ENCODE results near the gene TSSK6.

TSSK6 gene

GRCh38 chr19:19530889-19531288 lies 15.5 kb upstream of the TSSK6 start:
- no peaks in the 10 kb centered on the region for H3K4me1 ChIP-seq (ENCODE audit: control insufficient read depth in 1 of 2, insufficient read depth in 2 of 2, low read length in 2 of 2)
- no peaks in the 10 kb centered on the region for H3K9me3 ChIP-seq (ENCODE audit: control insufficient read depth in 1 of 2, low read length in 2 of 2)
- no peaks in the 10 kb centered on the region for H3K27me3 ChIP-seq (ENCODE audit: control insufficient read depth in 1 of 2, insufficient read depth in 2 of 2, low read length in 2 of 2)
- peaks cover 9 to 26% of the 10 kb centered on the region in 2 donors for H3K36me3 ChIP-seq (ENCODE audit: control insufficient read depth in 1 of 2, insufficient read depth in 2 of 2, low read length in 2 of 2)
- no peak overlapping the region for H3K4me3 ChIP-seq (ENCODE audit: low read depth in 1 of 2, low read length in 2 of 2)
- no peak overlapping the region for H3K9ac ChIP-seq (ENCODE audit: low read depth in 1 of 2, low read length in 2 of 2)
- H3K27ac ChIP-seq (ENCODE audit: low read depth, low read length), result no peak overlapping the region

GRCh38 chr19:19530423-19530804 lies 15.1 kb upstream of the TSSK6 start:
- no peaks in the 10 kb centered on the region for H3K27me3 ChIP-seq (ENCODE audit: control insufficient read depth in 1 of 2, insufficient read depth in 2 of 2, low read length in 2 of 2)
- H3K9me3 ChIP-seq (ENCODE audit: control insufficient read depth in 1 of 2, low read length in 2 of 2), result no peaks in the 10 kb centered on the region
- H3K9ac ChIP-seq (ENCODE audit: low read depth in 1 of 2, low read length in 2 of 2), result no peak overlapping the region
- no peaks in the 10 kb centered on the region for H3K4me1 ChIP-seq (ENCODE audit: control insufficient read depth in 1 of 2, insufficient read depth in 2 of 2, low read length in 2 of 2)
- no peak overlapping the region for H3K27ac ChIP-seq (ENCODE audit: low read depth, low read length)
- no peak overlapping the region for H3K4me3 ChIP-seq (ENCODE audit: low read depth in 1 of 2, low read length in 2 of 2)
- peaks cover 9 to 28% of the 10 kb centered on the region in 2 donors for H3K36me3 ChIP-seq (ENCODE audit: control insufficient read depth in 1 of 2, insufficient read depth in 2 of 2, low read length in 2 of 2)

- Histone ChIP-seq H3K36me3 (ENCODE audit: control insufficient read depth in 1 of 2, insufficient read depth in 2 of 2, low read length in 2 of 2) (peaks cover 9 to 29% of the 10 kb centered on the region in 2 donors), H3K27ac (ENCODE audit: low read depth, low read length) (no peak overlapping the region), H3K4me1 (ENCODE audit: control insufficient read depth in 1 of 2, insufficient read depth in 2 of 2, low read length in 2 of 2) (no peaks in the 10 kb centered on the region), H3K27me3 (ENCODE audit: control insufficient read depth in 1 of 2, insufficient read depth in 2 of 2, low read length in 2 of 2) (no peaks in the 10 kb centered on the region), H3K9ac (ENCODE audit: low read depth in 1 of 2, low read length in 2 of 2) (no peak overlapping the region), H3K4me3 (ENCODE audit: low read depth in 1 of 2, low read length in 2 of 2) (no peak overlapping the region), H3K9me3 (ENCODE audit: control insufficient read depth in 1 of 2, low read length in 2 of 2) (no peaks in the 10 kb centered on the region)
Observed at GRCh38 chr19:19529783-19530422, 14.6 kb upstream of the TSSK6 start.

GRCh38 chr19:19528721-19529490 lies 13.6 kb upstream of the TSSK6 start, which contains the start of gene YJEFN3:
Gene YJEFN3 (plus strand): TSS chr19:19528911. CDS start chr19:19528933, 22 bp downstream.
- Histone ChIP-seq H3K9me3 (ENCODE audit: control insufficient read depth in 1 of 2, low read length in 2 of 2) (no peaks in the 10 kb centered on the region), H3K27ac (ENCODE audit: low read depth, low read length) (no peak within 1 kb of the TSS), H3K27me3 (ENCODE audit: control insufficient read depth in 1 of 2, insufficient read depth in 2 of 2, low read length in 2 of 2) (no peaks in the 10 kb centered on the region), H3K9ac (ENCODE audit: low read depth in 1 of 2, low read length in 2 of 2) (no peak within 1 kb of the TSS), H3K36me3 (ENCODE audit: control insufficient read depth in 1 of 2, insufficient read depth in 2 of 2, low read length in 2 of 2) (peaks cover 9 to 36% of the 10 kb centered on the region in 2 donors), H3K4me1 (ENCODE audit: control insufficient read depth in 1 of 2, insufficient read depth in 2 of 2, low read length in 2 of 2) (no peaks in the 10 kb centered on the region), H3K4me3 (ENCODE audit: low read depth in 1 of 2, low read length in 2 of 2) (no peak within 1 kb of the TSS)

- H3K4me1 ChIP-seq (ENCODE audit: control insufficient read depth in 1 of 2, insufficient read depth in 2 of 2, low read length in 2 of 2), result no peaks in the 10 kb centered on the region
- no peak overlapping the region for H3K27ac ChIP-seq (ENCODE audit: low read depth, low read length)
- H3K36me3 ChIP-seq (ENCODE audit: control insufficient read depth in 1 of 2, insufficient read depth in 2 of 2, low read length in 2 of 2), result peaks cover 9 to 37% of the 10 kb centered on the region in 2 donors
- no peaks in the 10 kb centered on the region for H3K9me3 ChIP-seq (ENCODE audit: control insufficient read depth in 1 of 2, low read length in 2 of 2)
- no peaks in the 10 kb centered on the region for H3K27me3 ChIP-seq (ENCODE audit: control insufficient read depth in 1 of 2, insufficient read depth in 2 of 2, low read length in 2 of 2)
- H3K9ac ChIP-seq (ENCODE audit: low read depth in 1 of 2, low read length in 2 of 2), result no peak overlapping the region
- H3K4me3 ChIP-seq (ENCODE audit: low read depth in 1 of 2, low read length in 2 of 2), result no peak overlapping the region
Observed at GRCh38 chr19:19527674-19528625, 12.6 kb upstream of the TSSK6 start.

GRCh38 chr19:19527371-19527656 lies 12.0 kb upstream of the TSSK6 start:
- peaks cover 9 to 37% of the 10 kb centered on the region in 2 donors for H3K36me3 ChIP-seq (ENCODE audit: control insufficient read depth in 1 of 2, insufficient read depth in 2 of 2, low read length in 2 of 2)
- no peak overlapping the region for H3K27ac ChIP-seq (ENCODE audit: low read depth, low read length)
- no peaks in the 10 kb centered on the region for H3K27me3 ChIP-seq (ENCODE audit: control insufficient read depth in 1 of 2, insufficient read depth in 2 of 2, low read length in 2 of 2)
- no peaks in the 10 kb centered on the region for H3K9me3 ChIP-seq (ENCODE audit: control insufficient read depth in 1 of 2, low read length in 2 of 2)
- no peaks in the 10 kb centered on the region for H3K4me1 ChIP-seq (ENCODE audit: control insufficient read depth in 1 of 2, insufficient read depth in 2 of 2, low read length in 2 of 2)
- no peak overlapping the region for H3K4me3 ChIP-seq (ENCODE audit: low read depth in 1 of 2, low read length in 2 of 2)
- no peak overlapping the region for H3K9ac ChIP-seq (ENCODE audit: low read depth in 1 of 2, low read length in 2 of 2)

- H3K9ac ChIP-seq (ENCODE audit: low read depth in 1 of 2, low read length in 2 of 2), result no peak overlapping the region
- no peaks in the 10 kb centered on the region for H3K27me3 ChIP-seq (ENCODE audit: control insufficient read depth in 1 of 2, insufficient read depth in 2 of 2, low read length in 2 of 2)
- H3K9me3 ChIP-seq (ENCODE audit: control insufficient read depth in 1 of 2, low read length in 2 of 2), result no peaks in the 10 kb centered on the region
- H3K36me3 ChIP-seq (ENCODE audit: control insufficient read depth in 1 of 2, insufficient read depth in 2 of 2, low read length in 2 of 2), result peaks cover 9 to 37% of the 10 kb centered on the region in 2 donors
- no peaks in the 10 kb centered on the region for H3K4me1 ChIP-seq (ENCODE audit: control insufficient read depth in 1 of 2, insufficient read depth in 2 of 2, low read length in 2 of 2)
- H3K4me3 ChIP-seq (ENCODE audit: low read depth in 1 of 2, low read length in 2 of 2), result no peak overlapping the region
- H3K27ac ChIP-seq (ENCODE audit: low read depth, low read length), result no peak overlapping the region
Observed at GRCh38 chr19:19526581-19527370, 11.4 kb upstream of the TSSK6 start.

GRCh38 chr19:19525611-19526380 lies 10.4 kb upstream of the TSSK6 start:
- Histone ChIP-seq H3K4me1 (ENCODE audit: control insufficient read depth in 1 of 2, insufficient read depth in 2 of 2, low read length in 2 of 2) (no peaks in the 10 kb centered on the region), H3K9ac (ENCODE audit: low read depth in 1 of 2, low read length in 2 of 2) (no peak overlapping the region), H3K9me3 (ENCODE audit: control insufficient read depth in 1 of 2, low read length in 2 of 2) (no peaks in the 10 kb centered on the region), H3K4me3 (ENCODE audit: low read depth in 1 of 2, low read length in 2 of 2) (no peak overlapping the region), H3K27me3 (ENCODE audit: control insufficient read depth in 1 of 2, insufficient read depth in 2 of 2, low read length in 2 of 2) (no peaks in the 10 kb centered on the region), H3K27ac (ENCODE audit: low read depth, low read length) (no peak overlapping the region), H3K36me3 (ENCODE audit: control insufficient read depth in 1 of 2, insufficient read depth in 2 of 2, low read length in 2 of 2) (peaks cover 12 to 38% of the 10 kb centered on the region in 2 donors)

- H3K9me3 ChIP-seq (ENCODE audit: control insufficient read depth in 1 of 2, low read length in 2 of 2), result no peaks in the 10 kb centered on the region
- H3K4me1 ChIP-seq (ENCODE audit: control insufficient read depth in 1 of 2, insufficient read depth in 2 of 2, low read length in 2 of 2), result no peaks in the 10 kb centered on the region
- H3K4me3 ChIP-seq (ENCODE audit: low read depth in 1 of 2, low read length in 2 of 2), result no peak overlapping the region
- no peak overlapping the region for H3K9ac ChIP-seq (ENCODE audit: low read depth in 1 of 2, low read length in 2 of 2)
- peaks cover 19 to 44% of the 10 kb centered on the region in 2 donors for H3K36me3 ChIP-seq (ENCODE audit: control insufficient read depth in 1 of 2, insufficient read depth in 2 of 2, low read length in 2 of 2)
- H3K27ac ChIP-seq (ENCODE audit: low read depth, low read length), result no peak overlapping the region
- H3K27me3 ChIP-seq (ENCODE audit: control insufficient read depth in 1 of 2, insufficient read depth in 2 of 2, low read length in 2 of 2), result no peaks in the 10 kb centered on the region
Observed at GRCh38 chr19:19524053-19524452, 8.7 kb upstream of the TSSK6 start.
